Parathyroid adenoma (tissue), 2 donors: ENCODE measurements around the gene SPATA24.

ENCODE experiments used
- H2AFZ ChIP-seq: fragments of 300-600 bp; sonication (generic); one replicate; pipeline ENCODE4 v1.7.0; 2017; ENCODE audit warnings: antibody characterized with exemption, mild to moderate bottlenecking
- H3K27ac ChIP-seq: fragments of 300-600 bp; sonication (generic); one replicate; pipeline ENCODE4 v1.7.0; 2017
- H3K27me3 ChIP-seq: fragments of 300-600 bp; sonication (generic); one replicate; pipeline ENCODE4 v1.7.0; 2017; ENCODE audit warnings: low read length; ENCODE audit not compliant: control insufficient read depth, insufficient read depth
- H3K36me3 ChIP-seq: fragments of 300-600 bp; sonication (generic); one replicate; pipeline ENCODE4 v1.7.0; 2017; ENCODE audit warnings: low read length; ENCODE audit not compliant: control insufficient read depth, insufficient read depth
- H3K4me1 ChIP-seq: fragments of 300-600 bp; sonication (generic); one replicate; pipeline ENCODE4 v1.7.0; 2017; ENCODE audit warnings: control low read depth
- H3K4me2 ChIP-seq: fragments of 300-600 bp; sonication (generic); one replicate; pipeline ENCODE4 v1.7.0; 2017; ENCODE audit warnings: low read length
- H3K4me3 ChIP-seq: fragments of 300-600 bp; sonication (generic); one replicate; pipeline ENCODE4 v1.7.0; 2017; ENCODE audit warnings: low read depth, low read length
- H3K79me2 ChIP-seq: fragments of 300-600 bp; sonication (generic); one replicate; pipeline ENCODE4 v1.7.0; 2017; ENCODE audit warnings: control low read depth
- H3K9ac ChIP-seq: fragments of 300-600 bp; sonication (generic); one replicate; pipeline ENCODE4 v1.7.0; 2017; ENCODE audit warnings: mild to moderate bottlenecking
- H3K9me3 ChIP-seq: fragments of 300-600 bp; sonication (generic); one replicate; pipeline ENCODE4 v1.7.0; 2017; ENCODE audit warnings: low read length; ENCODE audit not compliant: control insufficient read depth
- TF ChIP-seq, protein P1 (sequence below): fragments of 300-600 bp; sonication (generic); IDR thresholded peaks from one replicate; pipeline ENCODE4 v1.7.0; 2017; ENCODE audit warnings: antibody characterized with exemption, mild to moderate bottlenecking
- donor health status: primary hyperparathyroidism.

The SPATA24 gene

DNA sequence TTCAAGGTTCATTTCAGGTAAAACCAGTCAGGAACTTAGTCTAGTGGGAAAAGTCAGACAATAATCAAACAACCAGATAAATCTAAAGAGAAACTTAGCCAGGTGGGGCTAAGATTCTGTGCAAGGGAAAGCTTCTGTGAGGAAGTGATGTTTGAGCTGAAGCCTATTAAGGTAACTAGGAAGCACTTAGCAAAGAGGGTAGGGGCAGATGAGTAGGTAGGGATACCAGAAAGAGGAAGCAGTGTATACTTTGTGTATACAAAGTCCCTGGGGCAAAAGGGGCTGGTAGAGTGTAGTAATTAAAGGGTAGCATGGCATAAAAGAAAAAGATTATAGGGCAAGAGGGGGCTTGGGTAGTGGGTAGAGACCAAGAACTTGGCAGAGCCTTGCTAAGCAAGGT is 3.6 kb upstream of the SPATA24 start:
- H3K4me1 ChIP-seq, result peaks cover 15% of the 10 kb centered on the region
- no peaks in the 10 kb centered on the region for H3K27me3 ChIP-seq
- no peak overlapping the region for H3K4me3 ChIP-seq
- TF ChIP-seq, protein P1, sequence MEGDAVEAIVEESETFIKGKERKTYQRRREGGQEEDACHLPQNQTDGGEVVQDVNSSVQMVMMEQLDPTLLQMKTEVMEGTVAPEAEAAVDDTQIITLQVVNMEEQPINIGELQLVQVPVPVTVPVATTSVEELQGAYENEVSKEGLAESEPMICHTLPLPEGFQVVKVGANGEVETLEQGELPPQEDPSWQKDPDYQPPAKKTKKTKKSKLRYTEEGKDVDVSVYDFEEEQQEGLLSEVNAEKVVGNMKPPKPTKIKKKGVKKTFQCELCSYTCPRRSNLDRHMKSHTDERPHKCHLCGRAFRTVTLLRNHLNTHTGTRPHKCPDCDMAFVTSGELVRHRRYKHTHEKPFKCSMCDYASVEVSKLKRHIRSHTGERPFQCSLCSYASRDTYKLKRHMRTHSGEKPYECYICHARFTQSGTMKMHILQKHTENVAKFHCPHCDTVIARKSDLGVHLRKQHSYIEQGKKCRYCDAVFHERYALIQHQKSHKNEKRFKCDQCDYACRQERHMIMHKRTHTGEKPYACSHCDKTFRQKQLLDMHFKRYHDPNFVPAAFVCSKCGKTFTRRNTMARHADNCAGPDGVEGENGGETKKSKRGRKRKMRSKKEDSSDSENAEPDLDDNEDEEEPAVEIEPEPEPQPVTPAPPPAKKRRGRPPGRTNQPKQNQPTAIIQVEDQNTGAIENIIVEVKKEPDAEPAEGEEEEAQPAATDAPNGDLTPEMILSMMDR, result no peak
- H3K36me3 ChIP-seq, result no peaks in the 10 kb centered on the region
- H3K9ac ChIP-seq, result no peak overlapping the region
- H3K79me2 ChIP-seq, result no peaks in the 10 kb centered on the region
- no peak overlapping the region for H3K27ac ChIP-seq
- no peak overlapping the region for H3K4me2 ChIP-seq
- H3K9me3 ChIP-seq, result no peaks in the 10 kb centered on the region
- no peak overlapping the region for H2AFZ ChIP-seq

- TF ChIP-seq, protein P1, result no peak
Observed at GRCh38 chr5:139406963-139407362, 3.1 kb upstream of the SPATA24 start.

GRCh38 chr5:139404484-139404840 is 573 bp upstream of the SPATA24 start:
- Histone ChIP-seq H3K36me3 (no peaks in the 10 kb centered on the region), H3K27ac (peak overlapping the region; percentile 93), H2AFZ (peak overlapping the region; percentile 98), H3K9ac (no peak overlapping the region), H3K9me3 (no peaks in the 10 kb centered on the region), H3K27me3 (no peaks in the 10 kb centered on the region), H3K4me3 (peak overlapping the region; percentile 68), H3K4me2 (peak overlapping the region; percentile 74), H3K4me1 (peaks cover 13% of the 10 kb centered on the region), H3K79me2 (no peaks in the 10 kb centered on the region)
- TF ChIP-seq, protein P1, result no peak

More at GRCh38 chr5:139406963-139407362, 3.1 kb upstream of the SPATA24 start:
- Histone ChIP-seq H3K4me3 (no peak overlapping the region), H3K36me3 (no peaks in the 10 kb centered on the region), H3K9me3 (no peaks in the 10 kb centered on the region), H3K4me1 (peaks cover 15% of the 10 kb centered on the region), H3K79me2 (no peaks in the 10 kb centered on the region), H3K27me3 (no peaks in the 10 kb centered on the region), H3K9ac (no peak overlapping the region), H3K27ac (no peak overlapping the region), H3K4me2 (no peak overlapping the region), H2AFZ (no peak overlapping the region)

DNA sequence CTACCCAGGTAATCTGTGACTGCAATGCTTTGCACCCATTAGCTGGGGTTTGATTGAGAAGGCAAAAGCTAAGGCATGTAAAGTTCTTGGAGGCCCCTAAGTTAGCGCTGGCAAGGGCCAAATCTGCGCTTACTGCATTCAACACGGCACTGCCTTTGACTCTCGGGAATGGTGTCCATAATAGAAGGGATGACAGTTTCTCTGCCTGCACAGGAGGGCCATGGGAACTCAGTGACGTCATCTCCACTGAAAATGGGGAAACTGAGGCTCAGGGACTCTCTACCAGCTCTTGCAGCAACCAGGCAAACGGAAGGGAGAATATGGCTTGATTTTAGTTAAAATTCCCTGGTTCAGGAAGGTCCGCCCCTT is 487 bp downstream of the SPATA24 start:
- peak overlapping the region; percentile 68 for H3K4me3 ChIP-seq
- H3K4me1 ChIP-seq, result peaks cover 12% of the 10 kb centered on the region
- H3K4me2 ChIP-seq, result peak overlapping the region; percentile 74
- TF ChIP-seq, protein P1, result no peak
- H3K27me3 ChIP-seq, result no peaks in the 10 kb centered on the region
- H3K36me3 ChIP-seq, result no peaks in the 10 kb centered on the region
- no peak overlapping the region for H3K9ac ChIP-seq
- no peaks in the 10 kb centered on the region for H3K79me2 ChIP-seq
- peak overlapping the region; percentile 93 for H3K27ac ChIP-seq
- peak overlapping the region; percentile 98 for H2AFZ ChIP-seq
- no peaks in the 10 kb centered on the region for H3K9me3 ChIP-seq

- H3K27ac ChIP-seq, result peak overlapping the region; percentile 93
- H2AFZ ChIP-seq, result no peak overlapping the region
- peaks cover 12% of the 10 kb centered on the region for H3K4me1 ChIP-seq
- no peaks in the 10 kb centered on the region for H3K27me3 ChIP-seq
- H3K9me3 ChIP-seq, result no peaks in the 10 kb centered on the region
- H3K4me3 ChIP-seq, result no peak overlapping the region
- no peak overlapping the region for H3K9ac ChIP-seq
- H3K79me2 ChIP-seq, result no peaks in the 10 kb centered on the region
- TF ChIP-seq, protein P1, result peak; percentile 21
- no peaks in the 10 kb centered on the region for H3K36me3 ChIP-seq
- H3K4me2 ChIP-seq, result no peak overlapping the region
Observed at GRCh38 chr5:139402561-139403158, 1.2 kb downstream of the SPATA24 start.
